ENCODE data around the gene ANKRD34A. TPM values are rescaled to one million over a fixed set of nuclear protein-coding genes. Genes with fewer than 3 reads are reported as not detected.

Gene ANKRD34A
- total and polyA plus RNA-seq, 2 of the 13 experiments (the other 11 are each of a cell fraction or from before 2014, with no cell fraction given), result 0.05 to 0.07 TPM

DNA sequence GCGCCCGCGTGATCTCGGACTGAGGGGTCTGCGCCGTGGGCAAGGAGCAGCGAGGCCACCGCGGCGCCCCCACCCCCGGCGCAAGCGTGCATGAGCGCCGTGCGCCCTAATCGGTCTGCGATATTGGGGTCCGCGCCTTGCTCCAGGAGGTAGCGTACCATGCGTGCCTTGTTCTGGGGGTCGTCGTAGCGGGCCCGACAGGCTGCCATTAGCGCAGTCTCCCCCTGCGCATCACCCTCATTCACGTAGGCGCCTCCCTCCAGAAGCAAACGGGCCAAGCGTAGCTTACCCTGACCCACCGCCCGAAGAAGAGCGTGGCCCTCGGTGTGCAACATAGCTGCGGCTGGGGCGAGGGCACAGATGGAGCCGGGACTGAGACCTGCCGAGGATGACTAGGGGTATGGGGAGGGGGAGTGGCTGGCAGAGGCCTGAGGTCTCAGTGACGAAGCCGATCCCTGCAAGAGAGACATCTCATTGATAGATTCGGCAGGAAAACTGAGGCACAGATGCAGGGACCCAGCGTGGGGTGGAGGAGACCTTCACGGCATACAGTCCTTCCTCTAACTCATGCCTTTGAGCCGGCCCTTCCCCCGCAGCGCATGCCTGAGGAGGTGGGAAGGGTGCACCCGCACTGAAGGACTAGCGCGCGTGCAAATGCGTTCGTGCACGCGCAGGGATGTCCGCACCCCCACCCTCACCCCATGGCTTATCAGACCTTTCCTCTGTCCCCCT lies 2.8 kb downstream of the ANKRD34A start (continued):
- peak; percentile 92 for TF ChIP-seq HNRNPLL (IDR thresholded peaks at IDR 0.05; ENCODE audit: low read depth, low read length, poor library complexity, severe bottlenecking)
- no peak for TF ChIP-seq ZFP1 (CRISPR knock-in tag; IDR thresholded peaks at IDR 0.05)
- no peak for TF ChIP-seq ZNF792 (CRISPR knock-in tag; IDR thresholded peaks at IDR 0.05)
- TF ChIP-seq RCOR2 (CRISPR knock-in tag; IDR thresholded peaks at IDR 0.05), result no peak
- no peak for TF ChIP-seq KLF11 (CRISPR knock-in tag; IDR thresholded peaks at IDR 0.05)
- TF ChIP-seq ZNF382 (CRISPR knock-in tag; IDR thresholded peaks at IDR 0.05; ENCODE audit: borderline replicate concordance), result no peak
- TF ChIP-seq HES4 (CRISPR knock-in tag; IDR thresholded peaks at IDR 0.05; ENCODE audit: borderline replicate concordance), result no peak
- no peak for TF ChIP-seq SKIL (CRISPR knock-in tag; IDR thresholded peaks at IDR 0.05; ENCODE audit: borderline replicate concordance)
- no peak for TF ChIP-seq FLYWCH1 (CRISPR knock-in tag; IDR thresholded peaks at IDR 0.05)
- TF ChIP-seq CENPT (CRISPR knock-in tag; IDR thresholded peaks at IDR 0.05; ENCODE audit: low read depth), result no peak
- TF ChIP-seq, protein P1, sequence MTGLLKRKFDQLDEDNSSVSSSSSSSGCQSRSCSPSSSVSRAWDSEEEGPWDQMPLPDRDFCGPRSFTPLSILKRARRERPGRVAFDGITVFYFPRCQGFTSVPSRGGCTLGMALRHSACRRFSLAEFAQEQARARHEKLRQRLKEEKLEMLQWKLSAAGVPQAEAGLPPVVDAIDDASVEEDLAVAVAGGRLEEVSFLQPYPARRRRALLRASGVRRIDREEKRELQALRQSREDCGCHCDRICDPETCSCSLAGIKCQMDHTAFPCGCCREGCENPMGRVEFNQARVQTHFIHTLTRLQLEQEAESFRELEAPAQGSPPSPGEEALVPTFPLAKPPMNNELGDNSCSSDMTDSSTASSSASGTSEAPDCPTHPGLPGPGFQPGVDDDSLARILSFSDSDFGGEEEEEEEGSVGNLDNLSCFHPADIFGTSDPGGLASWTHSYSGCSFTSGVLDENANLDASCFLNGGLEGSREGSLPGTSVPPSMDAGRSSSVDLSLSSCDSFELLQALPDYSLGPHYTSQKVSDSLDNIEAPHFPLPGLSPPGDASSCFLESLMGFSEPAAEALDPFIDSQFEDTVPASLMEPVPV (CRISPR knock-in tag; IDR thresholded peaks at IDR 0.05), result no peak
